H9 (cell line): ENCODE measurements around the gene DGKD. TPM values are rescaled to one million over a fixed set of nuclear protein-coding genes. Genes with fewer than 3 reads are reported as not detected.
A peak's percentile ranks its signal among the peaks of the same experiment; 100 is the strongest.

Source experiments
- DNase-seq: peaks from one replicate; pipeline ENCODE4 v3.0.0-alpha.2; 2017
- H2AFZ ChIP-seq: one replicate; pipeline ENCODE4 v1.6.1; 2013; ENCODE audit warnings: mild to moderate bottlenecking, low read length, control low read depth, moderate library complexity
- H2AK5ac ChIP-seq: 2 replicates; pipeline ENCODE4 v1.6.1; 2013; ENCODE audit warnings: low read length, control low read depth, mixed read lengths; ENCODE audit not compliant: insufficient read length
- H2BK120ac ChIP-seq: one replicate; pipeline ENCODE4 v1.6.1; 2013; ENCODE audit warnings: low read depth, mild to moderate bottlenecking, low read length, control low read depth, inconsistent platforms; ENCODE audit not compliant: poor library complexity, severe bottlenecking
- H2BK12ac ChIP-seq: 2 replicates; pipeline ENCODE4 v1.6.1; 2013; ENCODE audit warnings: low read length, control low read depth, mixed read lengths, low read depth; ENCODE audit not compliant: insufficient read length
- H2BK15ac ChIP-seq: 2 replicates; pipeline ENCODE4 v1.6.1; 2013; ENCODE audit warnings: low read depth, low read length, control low read depth
- H2BK20ac ChIP-seq: one replicate; pipeline ENCODE4 v1.6.1; 2013; ENCODE audit warnings: low read depth, mild to moderate bottlenecking, low read length, control low read depth, inconsistent platforms; ENCODE audit not compliant: poor library complexity, severe bottlenecking
- H2BK5ac ChIP-seq: 2 replicates; pipeline ENCODE4 v1.6.1; 2013; ENCODE audit warnings: low read length, control low read depth, mixed read lengths; ENCODE audit not compliant: insufficient read length
- H3K14ac ChIP-seq: 2 replicates; pipeline ENCODE4 v1.6.1; 2013; ENCODE audit warnings: low read length, control low read depth; ENCODE audit not compliant: insufficient read depth
- H3K18ac ChIP-seq: 2 replicates; pipeline ENCODE4 v1.6.1; 2013; ENCODE audit warnings: low read depth, mild to moderate bottlenecking, mixed read lengths, low read length, control low read depth; ENCODE audit not compliant: insufficient read length
- H3K23ac ChIP-seq: 2 replicates; pipeline ENCODE4 v1.6.1; 2013; ENCODE audit warnings: low read length, control low read depth, mixed read lengths, low read depth; ENCODE audit not compliant: insufficient read length
- H3K23me2 ChIP-seq: 2 replicates; pipeline ENCODE4 v1.6.1; 2013; ENCODE audit warnings: low read depth, mild to moderate bottlenecking, mixed read lengths, low read length, control low read depth; ENCODE audit not compliant: insufficient read length, poor library complexity, severe bottlenecking
- H3K27ac ChIP-seq: 2 replicates; pipeline ENCODE4 v1.5.1; 2013; ENCODE audit warnings: low read length, control low read depth, mixed read lengths, low read depth; ENCODE audit not compliant: insufficient read length
- H3K27me3 ChIP-seq: 2 replicates; pipeline ENCODE4 v1.6.1; 2013; ENCODE audit warnings: low read length, control low read depth, inconsistent platforms; ENCODE audit not compliant: insufficient read depth
- H3K4ac ChIP-seq: 2 replicates; pipeline ENCODE4 v1.6.1; 2013; ENCODE audit warnings: low read depth, mild to moderate bottlenecking, control low read depth, inconsistent platforms, low read length, moderate library complexity
- H3K4me1 ChIP-seq: 2 replicates; pipeline ENCODE4 v1.6.1; 2013; ENCODE audit warnings: low read length, control low read depth, inconsistent platforms; ENCODE audit not compliant: insufficient read depth
- H3K4me2 ChIP-seq: 2 replicates; pipeline ENCODE4 v1.6.1; 2013; ENCODE audit warnings: low read length, control low read depth, mixed read lengths; ENCODE audit not compliant: insufficient read length, insufficient read depth
- H3K56ac ChIP-seq: 2 replicates; pipeline ENCODE4 v1.6.1; 2013; ENCODE audit warnings: low read depth, mild to moderate bottlenecking, mixed read lengths, low read length, control low read depth; ENCODE audit not compliant: insufficient read length
- H3K79me1 ChIP-seq: 2 replicates; pipeline ENCODE4 v1.6.1; 2013; ENCODE audit warnings: low read depth, mild to moderate bottlenecking, moderate library complexity, low read length, control low read depth, inconsistent platforms; ENCODE audit not compliant: insufficient read depth, poor library complexity, severe bottlenecking
- H3K79me2 ChIP-seq: 2 replicates; pipeline ENCODE4 v1.6.1; 2013; ENCODE audit warnings: low read length, control low read depth, inconsistent platforms; ENCODE audit not compliant: insufficient read depth
- H3K9ac ChIP-seq: 2 replicates; pipeline ENCODE4 v1.6.1; 2013; ENCODE audit warnings: low read length, control low read depth, mixed read lengths; ENCODE audit not compliant: insufficient read length; ENCODE audit errors: extremely low read depth
- H3K9me3 ChIP-seq: one replicate; pipeline ENCODE4 v1.6.1; 2013; ENCODE audit warnings: low read depth, low read length, inconsistent platforms; ENCODE audit not compliant: control insufficient read depth
- H3T11ph ChIP-seq: one replicate; pipeline ENCODE4 v1.6.1; 2013; ENCODE audit warnings: mild to moderate bottlenecking, low read length, control low read depth, inconsistent platforms
- H4K20me1 ChIP-seq: one replicate; pipeline ENCODE4 v1.6.1; 2013; ENCODE audit not compliant: control insufficient read depth, insufficient read length, insufficient read depth
- H4K5ac ChIP-seq: 2 replicates; pipeline ENCODE4 v1.6.1; 2013; ENCODE audit warnings: low read depth, mild to moderate bottlenecking, mixed read lengths, low read length, control low read depth; ENCODE audit not compliant: insufficient read length
- H4K8ac ChIP-seq: replicated peaks from 2 replicates; pipeline ENCODE4 v1.6.1; 2013; ENCODE audit warnings: low read length, control low read depth, mixed read lengths, low read depth; ENCODE audit not compliant: insufficient read length
- H4K91ac ChIP-seq: 2 replicates; pipeline ENCODE4 v1.6.1; 2013; ENCODE audit warnings: low read depth, mild to moderate bottlenecking, moderate library complexity, mixed read lengths, low read length, control low read depth; ENCODE audit not compliant: insufficient read length
- H3K27ac Mint-ChIP-seq, 3 experiments: 2 replicates in 2 of 3; 3 replicates in 1 of 3; pipeline ENCODE4 v1.8.0; 2020 to 2021; ENCODE audit warnings: mixed read lengths in 3 of 3, mild to moderate bottlenecking in 1 of 3, moderate library complexity in 1 of 3
- H3K27me3 Mint-ChIP-seq: 2 replicates; pipeline ENCODE4 v1.8.0; 2021; ENCODE audit warnings: low read depth, mild to moderate bottlenecking, moderate library complexity, mixed read lengths
- H3K36me3 Mint-ChIP-seq, 3 experiments: 2 replicates in 2 of 3; 3 replicates in 1 of 3; pipeline ENCODE4 v1.8.0; 2020 to 2021; ENCODE audit warnings: low read depth in 3 of 3, mixed read lengths in 3 of 3; ENCODE audit not compliant: insufficient read depth in 1 of 3
- H3K4me1 Mint-ChIP-seq, 2 experiments: 2 replicates each; pipeline ENCODE4 v1.8.0; 2020; ENCODE audit warnings: mixed read lengths in 2 of 2
- H3K4me3 Mint-ChIP-seq, 2 experiments: 2 replicates in 1 of 2; 3 replicates in 1 of 2; pipeline ENCODE4 v1.8.0; 2020 to 2021; ENCODE audit warnings: mild to moderate bottlenecking in 2 of 2, mixed read lengths in 2 of 2, moderate library complexity in 1 of 2
- H3K9me3 Mint-ChIP-seq, 2 experiments: 2 replicates in 1 of 2; 3 replicates in 1 of 2; pipeline ENCODE4 v1.8.0; 2020; ENCODE audit warnings: mild to moderate bottlenecking in 2 of 2, mixed read lengths in 2 of 2, moderate library complexity in 1 of 2
- total RNA-seq: library from RNA; stranded (reverse); gene quantifications from 2 replicates; pipeline ENCODE4 v1.2.1, GENCODE V29; 2021
- TF ChIP-seq, protein P1 (sequence below): fragments of 200-600 bp; sonication (generic); conservative IDR thresholded peaks from 3 replicates; pipeline ENCODE4 v1.8.0; 2021; ENCODE audit warnings: antibody characterized with exemption, mild to moderate bottlenecking

Gene DGKD
- total RNA-seq, 1 experiment from 2014 or later: 20.7 TPM

DNA sequence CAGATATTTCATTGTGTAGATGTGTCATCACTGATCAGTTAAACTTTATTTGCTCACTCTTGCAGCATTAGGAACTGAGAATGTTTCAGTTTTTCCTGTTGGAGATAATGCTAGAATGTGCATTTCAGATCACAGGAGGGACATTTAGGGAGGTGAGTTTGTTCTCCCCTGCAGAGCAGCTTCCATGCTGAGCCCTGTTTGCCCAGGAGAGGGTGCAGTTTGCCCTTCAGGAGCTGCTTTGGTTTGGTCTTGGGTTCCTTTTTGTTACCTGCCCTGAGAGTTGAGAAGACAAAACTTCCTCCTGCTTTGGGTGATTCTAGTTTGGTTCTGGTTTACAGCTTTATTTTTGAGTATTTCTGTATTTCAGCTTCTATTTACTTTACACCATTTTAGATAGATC lies 49.9 kb downstream of the DGKD start:
- no peak overlapping the region for H2BK5ac ChIP-seq
- TF ChIP-seq, protein P1, sequence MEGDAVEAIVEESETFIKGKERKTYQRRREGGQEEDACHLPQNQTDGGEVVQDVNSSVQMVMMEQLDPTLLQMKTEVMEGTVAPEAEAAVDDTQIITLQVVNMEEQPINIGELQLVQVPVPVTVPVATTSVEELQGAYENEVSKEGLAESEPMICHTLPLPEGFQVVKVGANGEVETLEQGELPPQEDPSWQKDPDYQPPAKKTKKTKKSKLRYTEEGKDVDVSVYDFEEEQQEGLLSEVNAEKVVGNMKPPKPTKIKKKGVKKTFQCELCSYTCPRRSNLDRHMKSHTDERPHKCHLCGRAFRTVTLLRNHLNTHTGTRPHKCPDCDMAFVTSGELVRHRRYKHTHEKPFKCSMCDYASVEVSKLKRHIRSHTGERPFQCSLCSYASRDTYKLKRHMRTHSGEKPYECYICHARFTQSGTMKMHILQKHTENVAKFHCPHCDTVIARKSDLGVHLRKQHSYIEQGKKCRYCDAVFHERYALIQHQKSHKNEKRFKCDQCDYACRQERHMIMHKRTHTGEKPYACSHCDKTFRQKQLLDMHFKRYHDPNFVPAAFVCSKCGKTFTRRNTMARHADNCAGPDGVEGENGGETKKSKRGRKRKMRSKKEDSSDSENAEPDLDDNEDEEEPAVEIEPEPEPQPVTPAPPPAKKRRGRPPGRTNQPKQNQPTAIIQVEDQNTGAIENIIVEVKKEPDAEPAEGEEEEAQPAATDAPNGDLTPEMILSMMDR: peak; percentile 75
- H4K8ac ChIP-seq: no peak overlapping the region
- Mint-ChIP-seq H3K27ac (no peak overlapping the region), H3K27me3 (no peaks in the 10 kb centered on the region), H3K4me3 (no peak overlapping the region), H3K36me3 (peaks cover 0 to 6% (median 5%) of the 10 kb centered on the region in 3 experiments; a peak in 5 of 7 replicates), H3K4me1 (peaks cover 13% of the 10 kb centered on the region in 2 experiments), H3K9me3 (no peaks in the 10 kb centered on the region; a peak in 1 of 5 replicates)
- H2BK12ac ChIP-seq: no peak overlapping the region
- no peak overlapping the region for H3K56ac ChIP-seq
- no peak overlapping the region for H4K91ac ChIP-seq
- H3K27me3 ChIP-seq: no peaks in the 10 kb centered on the region
- no peak overlapping the region for H2BK120ac ChIP-seq
- H3K23ac ChIP-seq: no peak overlapping the region
- no peaks in the 10 kb centered on the region for H4K20me1 ChIP-seq
- no peak overlapping the region for H3T11ph ChIP-seq
- no peak overlapping the region for H3K27ac ChIP-seq
- no peak overlapping the region for H2AFZ ChIP-seq
- no peaks in the 10 kb centered on the region for H3K23me2 ChIP-seq
- H3K4ac ChIP-seq: no peak overlapping the region
- no peak overlapping the region for H3K4me2 ChIP-seq
- H2BK15ac ChIP-seq: no peak overlapping the region
- no peak overlapping the region for H3K14ac ChIP-seq
- no peak overlapping the region for H2AK5ac ChIP-seq
- H3K4me1 ChIP-seq: no peaks in the 10 kb centered on the region; the same call in 1 of the 2 replicates
- no peaks in the 10 kb centered on the region for H3K79me1 ChIP-seq
- H3K79me2 ChIP-seq: no peaks in the 10 kb centered on the region
- H4K5ac ChIP-seq: no peak overlapping the region
- H3K18ac ChIP-seq: no peak overlapping the region
- no peak overlapping the region for H3K9ac ChIP-seq
- no peak overlapping the region for H2BK20ac ChIP-seq
- H3K9me3 ChIP-seq: no peaks in the 10 kb centered on the region
- DNase-seq: no peak
